Stimulated activated CD8-positive, alpha-beta memory T cell treated with anti-CD3 and anti-CD28 coated beads, Interleukin-15, amount 100 ng/mL, for 48 hours (primary cell): ENCODE measurements around the gene SRR.
"Not testable (repeated sequence)": the region's sequence is repeated elsewhere in the genome, so short reads cannot be mapped to it uniquely, and the experiment has no call there.

ENCODE experiments used
- DNase-seq, 2 donors: peaks; one replicate each; pipeline ENCODE4 v3.0.0-alpha.2; 2020; ENCODE audit warnings: low read depth in 2 of 2

The SRR gene, protein sequence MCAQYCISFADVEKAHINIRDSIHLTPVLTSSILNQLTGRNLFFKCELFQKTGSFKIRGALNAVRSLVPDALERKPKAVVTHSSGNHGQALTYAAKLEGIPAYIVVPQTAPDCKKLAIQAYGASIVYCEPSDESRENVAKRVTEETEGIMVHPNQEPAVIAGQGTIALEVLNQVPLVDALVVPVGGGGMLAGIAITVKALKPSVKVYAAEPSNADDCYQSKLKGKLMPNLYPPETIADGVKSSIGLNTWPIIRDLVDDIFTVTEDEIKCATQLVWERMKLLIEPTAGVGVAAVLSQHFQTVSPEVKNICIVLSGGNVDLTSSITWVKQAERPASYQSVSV

DNA sequence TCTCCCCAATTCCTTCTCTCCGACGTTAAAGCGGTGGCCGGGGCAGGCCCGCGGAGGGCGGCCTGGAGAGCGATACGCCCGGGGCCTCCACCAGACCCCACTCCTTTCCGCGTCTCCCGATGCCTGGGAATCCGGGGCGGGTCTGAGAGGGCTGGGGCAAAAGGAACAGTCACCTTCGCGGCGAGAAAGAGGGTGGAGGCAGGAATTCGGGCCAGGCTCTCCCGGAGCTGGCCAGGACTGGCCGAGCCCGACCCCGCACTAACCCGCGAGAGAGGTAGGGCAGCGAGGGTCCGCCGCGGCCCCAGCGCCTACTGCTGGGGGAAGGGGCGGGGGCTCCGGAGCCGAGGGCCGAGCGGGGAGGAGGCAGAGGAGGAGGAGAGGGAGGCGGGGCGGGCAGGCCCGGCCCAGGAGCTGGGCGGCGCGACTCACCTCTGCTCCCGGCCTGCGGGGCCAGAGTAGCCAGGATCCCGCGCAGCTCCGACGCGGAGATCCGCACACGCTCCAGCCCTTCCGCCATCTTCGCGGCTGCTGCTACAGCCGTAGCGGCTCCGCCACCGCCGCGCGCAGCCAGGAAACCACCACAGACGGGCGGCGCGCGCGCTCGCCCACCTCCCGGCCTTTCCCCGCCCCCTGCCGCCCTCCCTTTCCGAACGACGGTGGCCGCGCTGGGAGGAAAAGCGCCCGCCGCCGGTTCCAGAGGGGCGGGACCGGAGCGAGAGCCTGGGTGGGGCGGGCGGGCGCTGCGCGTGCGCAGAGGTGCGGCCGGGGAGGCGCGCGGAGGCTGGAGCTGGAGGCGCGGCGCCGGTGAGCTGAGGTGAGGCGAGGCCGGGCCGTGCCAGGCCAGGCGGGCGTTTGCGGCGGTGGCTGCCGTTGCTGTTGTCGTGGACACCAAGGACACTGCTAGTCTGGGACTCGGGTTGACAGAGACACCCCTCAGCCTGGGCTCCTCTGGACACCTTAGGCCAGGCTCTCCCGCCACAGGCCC is at the start of gene SRR, which contains the start of gene SMG6:
Gene SRR, plus strand, starts transcription at position 747 of the 985 bp plus-strand sequence. CDS start 11,611 bp downstream, outside the sequence.
Gene SMG6, minus strand, starts transcription at position 582 of the 985 bp plus-strand sequence. Its CDS starts 65 bp downstream, at position 517.
- peak; percentile 90 to 92 for DNase-seq

- not testable (repeated sequence) for DNase-seq
Observed at GRCh38 chr17:2258830-2259229, 44.9 kb upstream of the SRR start.

DNA sequence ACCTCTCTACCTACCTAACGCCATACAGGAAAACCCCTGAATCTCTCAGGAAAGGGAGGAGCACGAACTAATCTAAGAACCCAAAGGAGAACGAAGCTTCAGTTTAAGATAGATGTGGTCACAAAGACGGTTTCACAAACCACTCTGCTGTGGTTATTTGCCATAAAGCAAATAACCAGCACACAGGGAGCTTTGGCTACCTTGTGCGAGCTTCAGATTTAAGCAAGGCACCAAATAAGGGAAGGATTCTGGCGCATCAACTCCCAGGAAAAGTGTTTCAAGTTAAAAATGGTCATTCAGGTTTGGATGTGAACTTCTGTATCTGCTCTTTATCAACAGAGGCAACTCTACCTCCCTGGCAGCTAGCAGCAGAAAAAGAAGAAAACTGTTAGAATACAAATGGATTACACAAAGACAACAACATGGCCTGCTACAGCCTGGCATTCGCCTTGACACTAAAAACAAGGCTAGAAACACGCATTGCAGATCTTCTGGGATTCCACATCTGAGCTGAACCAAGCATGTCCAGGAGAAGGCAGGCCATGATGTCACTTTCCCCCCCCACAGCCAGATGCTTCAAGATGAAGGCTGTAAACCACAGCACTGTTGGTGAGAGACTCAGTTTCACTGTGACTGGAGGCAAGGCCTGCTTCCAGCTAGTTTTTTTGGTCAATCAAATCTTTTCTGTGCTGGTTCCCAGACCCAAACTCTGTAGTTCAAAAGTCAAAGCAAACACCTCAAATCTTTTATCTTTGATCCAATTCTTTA is 43.8 kb upstream of the SRR start:
- peak; percentile 71 to 75 for DNase-seq

DNA sequence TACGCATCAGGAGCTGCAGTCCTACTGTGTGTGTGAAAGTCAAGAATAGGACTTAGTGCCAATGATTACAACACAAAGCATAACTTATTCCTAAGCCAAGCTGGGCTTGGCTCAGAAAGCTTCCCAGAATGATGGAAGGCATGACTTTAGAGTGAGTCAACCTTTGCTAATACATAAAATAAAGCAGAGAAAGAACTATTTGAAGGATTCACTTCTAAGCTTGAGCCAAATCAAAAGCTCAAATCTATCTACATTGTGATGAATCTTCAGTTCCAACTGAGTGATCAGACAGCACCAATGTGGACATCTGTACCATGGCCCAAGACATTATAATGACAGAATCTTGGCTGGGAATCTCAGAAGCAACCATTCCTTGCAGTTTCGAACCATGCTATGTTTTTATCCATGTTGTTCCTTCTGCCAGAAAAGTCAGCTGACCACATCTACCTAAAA is 41.6 kb upstream of the SRR start:
- no peak for DNase-seq

GRCh38 chr17:2263183-2264066 is 40.3 kb upstream of the SRR start:
- no peak for DNase-seq

GRCh38 chr17:2264067-2264860 is 39.5 kb upstream of the SRR start:
- DNase-seq, result no peak

DNA sequence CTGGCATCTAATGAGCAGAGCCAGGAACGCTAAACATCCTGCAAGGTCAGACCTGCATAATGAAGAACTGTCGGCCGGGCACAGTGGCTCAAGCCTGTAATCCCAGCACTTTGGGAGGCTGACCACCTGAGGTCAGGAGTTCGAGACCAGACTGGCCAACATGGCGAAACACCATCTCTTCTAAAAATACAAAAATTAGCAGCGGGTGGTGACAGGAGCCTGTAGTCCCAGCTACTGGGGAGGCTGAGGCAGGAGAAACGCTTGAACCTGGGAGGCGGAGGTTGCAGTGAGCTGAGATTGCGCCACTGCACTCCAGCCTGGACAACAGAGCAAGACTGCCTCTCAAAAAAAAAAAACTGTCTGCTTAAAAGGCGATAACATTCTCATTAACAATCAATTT is 38.6 kb upstream of the SRR start:
- DNase-seq, result not testable (repeated sequence)

DNA sequence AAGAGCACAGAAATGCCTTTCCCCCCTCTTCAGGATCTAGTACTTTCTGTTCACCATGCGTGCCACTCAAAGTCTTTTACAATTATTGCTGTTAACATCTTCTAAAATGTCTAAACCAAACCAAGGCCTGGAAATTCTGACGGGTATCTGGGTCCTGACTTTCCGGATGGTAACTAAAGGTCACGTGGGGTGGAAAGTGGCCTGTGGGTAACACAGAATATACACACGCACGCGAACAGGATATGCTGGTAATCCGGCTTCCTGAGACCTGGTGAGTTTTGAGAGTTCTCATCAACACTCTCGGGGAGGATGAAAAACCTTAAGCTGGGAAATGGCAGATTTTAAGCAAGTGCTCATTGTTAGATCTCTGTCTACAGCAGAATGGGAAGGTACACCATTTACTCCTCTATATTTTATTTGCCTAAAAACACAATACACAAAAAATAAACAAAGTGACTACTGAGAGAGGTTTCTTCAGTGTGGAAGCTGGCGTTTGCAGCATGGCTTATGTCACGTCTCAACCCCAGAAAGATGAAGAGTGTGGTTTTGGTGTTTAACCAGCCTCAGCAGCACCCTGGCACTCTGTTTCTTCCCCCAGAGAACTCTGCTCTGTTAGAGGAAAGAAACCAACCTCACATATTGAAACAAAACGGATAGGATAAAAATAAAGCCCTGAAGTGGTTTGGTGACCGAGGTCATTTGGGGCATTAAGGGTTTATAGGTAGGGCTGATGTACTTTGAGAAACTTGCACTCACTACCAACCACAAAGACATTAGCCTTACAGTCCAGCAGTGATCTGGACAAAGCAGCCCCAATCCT is 37.5 kb upstream of the SRR start:
- DNase-seq, result peak; percentile 81 to 84

- no peak for DNase-seq
Observed at GRCh38 chr17:2266865-2267228, 36.9 kb upstream of the SRR start.

DNA sequence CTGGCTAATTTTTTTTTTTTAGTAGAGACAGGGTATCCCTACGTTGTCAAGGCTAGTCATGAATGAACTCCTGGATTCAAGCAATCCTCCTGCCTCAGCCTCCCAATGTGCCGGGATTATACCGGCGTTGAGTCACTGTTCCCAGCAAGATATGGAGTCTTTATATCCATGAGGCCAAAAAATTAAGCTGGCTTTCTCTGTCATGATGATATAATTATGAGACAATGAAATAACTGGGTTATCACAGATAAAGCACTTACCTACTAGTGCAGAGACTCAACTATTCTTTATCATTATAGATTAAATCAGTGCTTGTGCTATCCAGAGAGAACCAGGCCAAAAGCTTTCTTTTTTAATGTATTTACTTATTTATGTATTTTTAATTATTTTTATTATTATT is 36.4 kb upstream of the SRR start:
- DNase-seq, result no peak

DNA sequence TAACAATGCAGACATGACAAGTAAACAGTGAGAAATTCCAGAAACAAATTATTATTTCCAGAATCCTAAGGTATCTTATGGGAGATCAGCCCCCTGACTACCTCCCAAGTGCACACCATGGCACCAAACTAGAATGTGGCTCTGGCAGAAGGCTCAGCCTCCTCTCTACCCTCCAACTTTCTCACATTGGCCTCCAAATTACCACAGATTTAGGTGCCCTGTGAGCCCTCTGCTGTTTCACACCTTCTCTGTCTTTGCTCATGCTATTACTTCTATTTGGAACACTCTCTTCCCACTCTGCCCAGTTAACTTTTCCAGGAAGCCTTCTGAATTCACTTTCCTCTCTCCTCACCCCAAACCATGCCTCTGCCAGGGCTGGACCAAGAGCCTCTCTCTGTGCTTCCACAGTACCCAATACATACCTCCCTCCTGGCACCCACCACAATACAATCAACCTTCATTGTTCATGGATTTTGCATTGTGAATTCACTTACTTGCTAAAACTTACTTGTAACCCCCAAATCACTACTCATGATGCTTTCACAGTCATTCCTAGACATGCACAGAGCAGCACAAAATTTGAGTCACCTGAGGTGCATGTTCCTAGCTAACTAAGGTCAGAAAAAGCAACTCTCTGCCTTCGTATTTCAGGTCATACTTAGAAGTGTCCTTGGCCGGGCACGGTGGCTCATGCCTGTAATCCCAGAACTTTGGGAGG is 31.6 kb upstream of the SRR start:
- DNase-seq, result no peak

GRCh38 chr17:2274414-2274813 is 29.3 kb upstream of the SRR start:
- no peak for DNase-seq

DNA sequence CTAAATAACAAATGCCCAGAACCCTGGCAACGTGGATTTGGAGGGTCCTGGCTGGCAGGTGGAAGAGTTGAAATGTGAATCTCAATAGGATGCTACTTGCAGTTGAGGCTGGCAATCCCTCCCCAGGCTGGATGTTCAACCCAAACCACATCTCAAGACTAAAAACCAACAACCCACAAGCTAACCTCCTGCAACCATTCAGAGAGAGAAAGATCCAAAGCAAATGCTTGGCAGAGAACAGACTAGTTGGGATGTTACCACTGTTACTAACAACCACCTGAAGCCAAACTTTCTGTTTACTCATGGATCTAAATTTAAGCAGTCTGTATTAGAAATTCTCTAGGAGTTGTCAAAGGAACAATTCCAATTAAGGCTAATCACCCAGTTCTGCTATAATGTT is 28.0 kb upstream of the SRR start:
- DNase-seq, result no peak

DNA sequence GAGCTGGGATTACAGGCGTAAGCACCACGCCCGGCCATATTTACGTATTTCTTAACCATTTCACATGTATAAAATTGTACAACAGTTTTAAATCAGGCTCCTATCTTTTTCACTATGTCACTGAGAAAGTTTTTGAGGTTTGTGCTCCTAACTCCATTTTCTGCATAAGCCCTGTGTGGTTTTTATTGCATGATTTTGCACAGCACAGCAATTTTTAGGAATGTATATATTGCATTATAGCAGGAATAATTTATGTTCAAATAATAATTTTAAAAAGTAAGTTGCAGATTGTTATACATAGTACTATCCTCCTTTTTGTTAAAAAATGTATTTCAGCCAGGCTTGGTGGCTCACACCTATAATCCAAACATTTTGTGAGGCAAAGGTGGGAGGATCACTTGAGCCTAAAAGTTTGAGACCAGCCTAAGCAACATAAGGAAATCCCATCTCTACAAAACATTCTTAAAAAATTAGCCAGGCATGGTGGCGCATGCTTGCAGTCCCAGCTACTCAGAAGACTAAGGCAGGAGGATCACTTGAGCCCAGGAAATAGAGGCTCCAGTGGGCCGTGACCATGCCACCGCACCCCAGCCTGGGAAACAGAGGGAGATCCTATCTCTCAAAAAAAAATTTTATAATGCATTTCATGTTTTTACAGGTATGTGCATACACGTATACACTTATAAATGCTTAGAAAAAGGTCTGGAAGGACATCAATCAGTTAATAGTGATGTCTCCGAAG is 26.1 kb upstream of the SRR start:
- no peak for DNase-seq

- DNase-seq, result no peak
Observed at GRCh38 chr17:2279707-2280106, 24.0 kb upstream of the SRR start.

- no peak for DNase-seq
Observed at GRCh38 chr17:2282297-2282873, 21.4 kb upstream of the SRR start.

- no peak for DNase-seq
Observed at GRCh38 chr17:2283302-2283701, 20.4 kb upstream of the SRR start.
